HG02852 (cell line): ENCODE measurements around the gene TM4SF1.

Experiments
- ATAC-seq: cut with Tn5 transposase; IDR thresholded peaks from one replicate; pipeline ENCODE4 v1.9.1; 2021; ENCODE audit warnings: mild to moderate bottlenecking, moderate library complexity; ENCODE audit not compliant: unreplicated experiment

TM4SF1 gene

DNA sequence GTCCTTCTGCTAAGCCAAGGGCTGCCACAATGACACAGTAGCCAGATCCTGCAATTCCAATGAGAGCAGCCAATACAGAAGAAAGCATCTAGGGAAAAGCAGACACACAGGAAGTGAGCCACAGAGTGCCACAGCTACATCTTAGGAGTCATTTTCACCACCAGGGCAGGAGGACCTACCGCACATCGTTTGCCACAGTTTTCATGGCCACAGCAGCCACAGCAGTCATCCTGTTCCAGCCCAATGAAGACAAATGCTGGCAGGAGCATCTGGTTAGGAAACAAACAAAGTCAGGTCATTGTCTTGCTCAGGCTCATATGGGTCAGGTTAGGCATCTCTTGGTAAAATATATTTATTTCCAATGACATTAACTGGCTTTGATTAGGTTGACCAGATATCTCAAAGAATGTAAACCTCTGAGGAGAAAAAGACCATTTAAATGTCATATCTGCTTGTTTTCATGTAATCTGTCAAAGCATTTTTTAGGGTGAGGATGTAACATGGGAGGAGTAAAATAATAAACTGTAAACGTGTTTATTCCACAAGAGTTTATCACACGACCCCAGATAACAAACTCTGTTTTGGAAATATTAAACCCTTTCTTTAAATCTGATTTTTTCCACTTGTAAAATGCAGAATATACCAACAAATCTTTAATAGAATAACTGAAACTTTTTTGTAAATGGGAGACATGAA lies 1.8 kb downstream of the TM4SF1 start:
- no peak for ATAC-seq

DNA sequence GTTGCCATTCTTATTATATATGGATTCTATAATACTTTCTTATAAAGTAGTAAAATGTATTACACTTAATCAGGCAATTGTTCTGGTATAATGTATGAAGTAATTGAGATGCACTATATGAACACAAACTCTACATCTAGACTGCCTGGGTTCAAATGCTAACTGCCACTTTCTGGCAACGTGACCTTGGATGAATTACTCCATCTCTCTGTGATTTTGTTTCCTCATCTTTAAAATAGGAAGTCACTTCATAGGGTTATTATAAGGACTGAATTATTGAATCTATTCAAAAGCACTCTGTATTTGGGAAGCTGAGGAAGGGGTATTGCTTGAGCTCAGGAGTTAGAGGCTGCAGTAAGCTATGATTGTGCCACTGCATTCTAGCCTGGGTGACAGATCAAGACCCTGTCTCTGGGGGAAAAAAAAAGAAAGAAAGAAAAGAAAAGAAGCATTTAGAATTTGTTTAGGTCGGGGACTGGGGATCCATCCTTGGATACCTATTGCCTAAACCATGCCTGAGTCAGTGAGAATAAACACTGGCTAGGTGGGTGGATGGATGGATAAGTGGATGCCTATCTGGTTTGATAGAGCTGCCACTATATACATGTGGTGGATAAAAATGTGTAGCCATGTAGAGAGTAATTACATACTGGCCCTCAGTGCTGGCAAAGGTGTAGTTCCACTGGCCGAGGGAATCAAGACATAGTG lies 2.5 kb downstream of the TM4SF1 start:
- ATAC-seq, result no peak

DNA sequence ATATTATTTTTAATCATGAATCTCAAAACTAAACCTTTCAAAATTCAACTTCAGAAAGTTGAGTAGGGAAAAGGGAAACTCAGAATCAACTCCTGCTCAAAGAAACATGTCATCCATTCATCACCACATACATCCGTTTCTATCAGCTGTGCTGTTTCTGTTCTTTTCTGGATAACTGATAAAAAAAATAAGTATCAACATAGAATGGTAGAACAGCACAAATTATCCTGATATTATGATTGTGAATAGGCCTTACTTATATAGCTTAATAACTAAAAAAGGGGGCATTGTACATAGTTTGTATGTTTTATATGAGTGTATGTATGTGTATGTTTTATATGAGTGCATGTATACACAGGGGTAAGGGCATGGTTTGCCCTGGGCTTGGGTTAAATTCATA lies 3.1 kb downstream of the TM4SF1 start:
- no peak for ATAC-seq

DNA sequence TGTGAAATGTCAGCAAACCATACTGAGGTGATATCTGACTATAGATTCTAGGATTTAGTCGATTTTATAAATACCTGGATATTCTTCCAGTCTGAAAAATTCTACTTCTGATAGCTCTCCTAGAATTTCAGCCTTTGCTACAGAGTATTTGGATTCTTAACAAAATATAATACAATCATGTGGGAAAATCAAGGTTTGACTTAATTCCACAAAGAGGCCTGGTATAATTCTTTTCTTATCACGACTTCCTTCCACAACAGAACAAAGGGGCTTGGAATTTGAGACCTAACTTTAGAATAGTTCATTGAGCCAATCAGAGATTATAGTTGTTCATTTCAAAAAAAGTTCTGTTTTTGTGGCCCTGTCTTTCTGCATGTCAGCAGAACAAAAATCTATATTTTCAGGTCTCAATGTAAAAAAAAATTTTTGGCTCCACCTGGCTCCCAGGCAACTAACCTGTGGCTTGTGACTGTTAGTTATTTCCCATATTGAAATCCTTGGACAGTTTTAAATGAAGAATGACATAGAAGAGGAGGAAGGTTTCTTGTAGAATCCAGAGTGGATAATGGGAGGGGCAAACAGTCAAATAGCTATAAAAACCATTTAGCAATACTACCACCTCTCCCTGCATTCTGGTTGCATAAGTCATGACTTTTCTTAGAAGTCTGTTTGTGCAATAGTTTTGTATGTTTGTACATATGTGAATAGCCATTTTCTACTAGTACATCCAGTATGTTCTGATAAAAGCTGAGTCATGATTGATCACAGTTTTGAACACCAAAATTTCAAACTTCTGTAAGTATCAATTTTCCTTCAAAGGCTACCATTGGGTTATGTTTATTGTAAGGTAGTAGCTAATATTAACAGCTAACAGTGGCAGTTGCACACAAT lies 4.0 kb downstream of the TM4SF1 start:
- ATAC-seq, result no peak

DNA sequence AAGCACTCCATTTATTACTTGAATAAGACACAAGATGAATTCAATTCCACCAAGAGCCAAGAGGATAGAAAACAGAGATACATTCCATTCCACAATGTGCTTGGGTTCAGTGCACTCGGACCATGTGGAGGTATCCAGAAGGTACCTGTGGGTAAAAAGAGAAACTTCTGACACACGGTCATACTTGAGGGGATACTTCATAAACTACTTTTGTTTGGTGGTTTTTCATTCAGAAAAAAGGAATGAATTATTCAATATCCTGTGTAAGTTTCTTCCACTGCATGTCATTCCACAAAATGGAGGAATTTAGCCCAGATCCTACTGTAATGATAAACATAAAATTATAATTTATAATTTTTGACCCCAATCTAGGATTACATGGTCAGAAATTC lies 5.7 kb downstream of the TM4SF1 start:
- no peak for ATAC-seq

DNA sequence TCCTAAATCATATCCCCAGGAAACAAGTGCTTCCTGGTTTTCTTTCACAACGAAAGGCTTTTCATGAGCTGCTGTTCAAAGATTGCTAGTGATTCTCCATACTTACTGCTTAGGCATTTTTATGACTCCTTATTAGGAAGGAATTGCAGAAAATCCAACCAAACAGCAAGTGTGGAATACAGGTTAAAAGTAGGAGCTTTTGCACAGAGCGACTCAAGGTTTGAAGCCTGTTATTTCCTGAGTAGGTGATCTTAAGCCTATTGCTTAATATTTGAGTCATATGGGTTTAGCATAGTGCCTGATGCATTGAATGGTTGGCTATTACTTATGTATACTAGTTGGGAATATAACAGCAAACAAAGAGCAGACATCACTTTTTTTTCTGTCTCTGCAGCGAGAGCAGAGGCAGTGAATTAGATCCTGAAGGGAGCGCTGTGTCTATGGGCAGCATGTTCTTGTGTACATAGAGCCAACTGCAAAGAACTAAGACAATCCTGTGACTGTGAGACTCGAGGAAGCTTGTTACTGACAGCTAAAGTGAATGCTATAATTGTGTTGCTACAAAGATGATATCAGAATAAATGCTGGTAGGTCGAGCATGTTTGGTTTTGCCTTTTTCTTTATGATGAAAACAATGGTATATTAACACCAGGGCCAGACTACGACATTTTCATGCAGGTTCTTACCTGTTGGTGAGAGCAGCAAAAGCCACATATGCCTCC lies 6.3 kb downstream of the TM4SF1 start:
- no peak for ATAC-seq

DNA sequence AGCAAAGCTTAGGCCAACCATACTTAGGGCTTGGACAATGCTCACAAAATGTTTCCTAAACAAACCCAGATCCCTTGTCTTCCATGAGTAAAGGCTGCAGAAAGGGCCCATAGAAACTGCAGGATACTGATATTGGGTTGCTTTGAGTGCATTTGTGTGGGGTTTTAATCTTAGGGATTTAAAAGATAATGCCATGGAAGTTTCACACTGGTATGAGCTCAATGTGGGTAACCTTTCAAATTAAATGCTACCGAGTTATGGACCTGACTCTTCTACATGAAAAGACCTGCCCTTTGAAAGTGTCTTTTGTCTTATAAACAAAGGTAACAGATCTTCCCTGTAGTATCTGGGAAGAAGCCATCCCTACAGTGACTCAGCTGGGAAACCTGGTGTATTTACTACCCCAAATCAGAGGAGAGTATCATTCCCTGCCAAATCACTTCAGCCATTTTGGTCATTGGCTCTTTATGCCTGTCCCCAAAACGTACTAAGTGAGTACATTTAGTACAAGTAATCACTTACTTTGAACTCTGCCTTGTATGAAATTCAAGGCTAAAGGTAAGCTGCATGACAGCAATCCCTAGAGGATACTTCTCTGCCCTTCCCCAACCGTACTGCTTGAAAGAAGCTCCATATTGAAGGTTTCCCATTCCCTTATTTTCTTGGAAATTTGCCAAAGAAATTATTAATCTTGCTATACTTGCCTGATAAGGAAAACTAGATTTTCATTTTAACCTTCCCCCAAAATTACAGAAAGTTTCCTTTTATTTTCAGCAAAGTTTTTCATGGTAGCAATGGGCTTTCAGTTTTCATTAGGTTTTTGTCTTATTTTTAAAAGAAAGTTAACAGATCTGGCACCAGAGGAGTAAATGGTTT lies 7.2 kb downstream of the TM4SF1 start:
- no peak for ATAC-seq

DNA sequence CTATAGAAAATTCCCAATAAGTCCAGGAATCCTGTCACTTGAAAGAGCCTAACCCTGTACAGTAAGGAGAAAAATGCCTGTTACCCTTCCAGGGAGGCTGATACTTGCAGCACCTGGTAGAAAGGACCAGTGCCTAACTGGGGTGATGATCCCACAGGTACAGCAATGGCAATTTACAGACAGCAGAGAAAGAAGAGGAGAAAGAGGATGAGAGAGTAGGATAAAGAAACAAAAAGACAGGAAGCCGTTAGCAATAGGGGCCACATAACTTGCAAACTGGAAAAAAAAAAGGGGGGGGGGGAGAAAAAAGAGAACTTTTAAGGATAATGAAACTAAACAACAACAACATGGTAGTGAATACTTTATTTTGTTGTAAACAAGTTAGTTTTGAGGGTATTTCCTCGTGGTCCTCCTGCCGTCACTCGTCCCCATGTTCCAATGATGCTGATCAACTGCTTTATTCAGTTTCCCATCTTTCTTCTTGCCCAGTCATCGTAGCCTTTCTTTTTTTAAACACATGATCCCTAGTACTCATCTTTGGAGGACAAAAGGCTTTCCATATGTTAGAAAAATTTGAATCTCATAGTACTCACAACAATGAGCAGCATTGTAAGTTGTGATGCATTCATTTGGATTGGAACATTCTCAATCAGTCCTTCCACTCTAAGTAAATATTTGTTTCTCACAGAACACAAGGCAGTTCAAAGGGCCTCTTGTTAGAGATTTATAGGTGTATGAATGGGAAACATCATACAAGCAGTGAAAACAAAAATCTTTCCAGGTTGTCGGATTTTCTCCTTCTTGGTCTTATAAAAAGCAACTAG lies 8.6 kb downstream of the TM4SF1 start:
- ATAC-seq, result no peak

DNA sequence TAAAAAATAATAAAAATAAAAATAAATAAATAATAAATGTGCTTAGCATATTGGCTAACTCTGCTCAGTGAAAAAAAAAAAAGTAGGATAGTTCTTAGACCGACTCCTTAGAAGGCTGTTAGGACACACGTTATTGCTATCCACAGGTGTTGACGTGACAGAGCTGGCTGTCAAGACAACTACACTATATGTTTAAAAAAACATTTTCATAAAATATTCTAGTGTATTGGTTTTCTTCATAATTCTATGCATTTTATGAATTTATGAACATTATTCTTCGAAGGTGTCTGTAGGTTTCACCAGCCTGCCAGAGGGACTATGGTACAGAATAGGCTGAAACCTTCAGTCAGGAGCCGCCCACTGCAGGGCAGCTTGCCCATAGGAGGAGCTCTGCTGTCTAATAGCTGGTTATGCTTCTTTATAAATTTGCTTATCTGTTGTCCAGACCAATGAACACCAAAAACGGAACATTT lies 9.2 kb downstream of the TM4SF1 start:
- ATAC-seq, result no peak

DNA sequence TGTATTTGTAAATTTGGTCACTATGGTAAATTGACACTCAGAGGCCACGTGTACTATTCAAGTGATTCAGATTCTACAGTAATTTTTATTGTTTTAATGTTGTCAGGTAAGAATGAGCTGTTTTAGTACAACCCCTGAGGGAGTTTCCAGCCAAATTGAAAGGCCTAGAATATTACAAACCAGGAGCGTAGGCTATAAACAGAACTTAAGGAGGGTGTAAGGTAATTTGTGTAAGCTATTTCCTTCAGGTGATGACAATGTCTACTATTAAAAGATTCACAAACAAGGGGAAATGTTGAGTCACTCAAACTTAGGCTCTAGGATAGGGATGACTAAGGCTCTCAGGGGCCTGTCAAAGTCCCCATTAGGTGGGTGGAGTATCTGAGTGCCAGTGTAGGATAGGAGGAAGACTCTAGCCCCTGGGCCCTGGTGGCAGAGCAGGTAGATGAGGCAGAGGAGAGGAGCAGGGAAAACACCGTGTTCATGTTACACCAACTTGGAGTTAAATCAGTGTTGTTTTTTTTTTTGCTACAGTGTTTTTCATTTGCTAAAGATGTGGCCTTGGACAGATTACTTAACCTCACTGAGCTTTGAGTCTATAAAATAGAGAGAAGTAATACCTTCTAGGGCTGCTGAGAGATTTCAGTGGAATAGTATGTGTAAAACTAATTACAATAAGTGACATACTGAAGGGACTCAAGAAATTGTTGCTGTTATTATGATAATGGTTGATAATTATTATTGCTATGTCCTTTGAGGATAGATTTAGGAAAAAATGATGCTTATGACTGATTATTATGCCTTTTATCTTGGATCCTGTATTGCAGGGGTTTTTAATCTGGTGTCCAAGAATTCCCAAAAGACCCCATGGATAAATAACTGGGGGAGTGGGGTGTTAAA lies 10.3 kb downstream of the TM4SF1 start:
- ATAC-seq, result no peak

DNA sequence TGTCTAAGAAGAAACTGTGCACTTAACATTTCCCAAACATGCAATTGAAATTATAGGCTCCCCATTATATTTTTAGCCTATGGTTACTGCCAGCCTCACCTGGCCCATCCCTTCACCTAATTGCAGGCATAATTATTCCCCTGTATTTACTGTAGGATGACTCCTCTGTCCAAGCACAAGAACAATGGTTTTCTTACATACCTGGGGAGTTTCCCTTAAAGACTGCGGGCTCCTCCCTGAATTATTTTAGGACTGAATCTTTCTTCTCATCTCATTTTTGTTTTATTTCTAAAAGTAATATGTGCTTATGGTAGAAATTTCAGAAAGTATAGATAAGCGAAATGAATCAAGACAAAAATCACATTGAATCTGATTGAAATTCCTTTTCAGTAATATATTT lies 11.4 kb downstream of the TM4SF1 start:
- no peak for ATAC-seq

DNA sequence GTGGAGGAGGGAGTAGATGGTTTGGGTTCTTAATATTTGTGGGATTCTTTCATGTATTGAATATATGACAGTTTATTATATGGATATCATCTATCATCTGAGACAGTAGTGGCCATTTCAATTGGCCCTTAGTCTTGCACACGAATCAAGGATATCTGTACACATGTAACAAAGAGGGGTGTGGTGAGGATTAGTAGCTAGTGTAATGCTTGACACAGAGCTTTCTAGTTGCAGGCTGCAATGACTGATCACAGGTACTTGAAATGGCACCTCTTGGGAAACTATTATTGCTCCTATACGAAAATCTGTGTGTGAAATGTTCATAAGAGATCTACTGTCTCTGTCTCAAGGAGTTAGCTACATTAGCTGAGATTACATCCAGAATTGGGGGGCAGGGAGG lies 12.8 kb downstream of the TM4SF1 start:
- ATAC-seq, result no peak

DNA sequence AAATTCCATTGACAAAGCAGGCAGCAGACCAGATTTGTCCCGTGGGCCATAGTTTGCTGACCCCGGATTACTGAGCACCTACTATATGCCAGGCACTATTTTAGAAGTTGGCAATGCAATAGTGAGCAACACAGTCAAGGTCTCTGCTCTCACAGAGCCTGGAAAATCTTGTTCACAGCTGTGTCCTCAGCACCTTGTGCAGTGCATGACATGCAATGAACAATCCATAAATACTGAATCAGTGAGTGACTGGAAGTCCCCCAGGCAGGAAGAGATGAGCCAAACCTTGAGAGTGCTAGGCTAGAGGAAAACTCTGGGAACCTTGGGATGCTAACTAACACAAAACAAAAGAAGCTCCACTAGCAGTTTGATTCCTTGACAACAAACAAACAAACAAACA lies 14.4 kb downstream of the TM4SF1 start:
- ATAC-seq, result no peak

DNA sequence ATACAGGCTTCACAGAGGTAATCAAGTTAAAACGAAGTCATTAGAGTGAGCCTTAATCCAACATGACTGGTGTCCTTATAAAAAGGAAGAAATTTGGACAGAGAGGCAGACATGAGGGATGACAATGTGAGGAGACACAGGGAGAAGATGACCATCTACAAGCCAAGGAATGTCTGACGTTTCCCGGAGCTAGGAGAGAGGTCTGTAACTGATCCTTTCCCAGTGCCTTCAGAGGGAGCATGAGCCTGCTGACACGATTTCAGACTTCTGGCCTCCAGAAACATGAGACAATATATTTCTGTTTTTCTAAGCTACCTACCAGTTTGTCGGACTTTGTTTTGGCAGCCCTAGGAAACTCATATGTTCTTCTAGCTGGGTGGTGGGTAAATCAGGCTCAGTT lies 15.1 kb downstream of the TM4SF1 start:
- ATAC-seq, result no peak

DNA sequence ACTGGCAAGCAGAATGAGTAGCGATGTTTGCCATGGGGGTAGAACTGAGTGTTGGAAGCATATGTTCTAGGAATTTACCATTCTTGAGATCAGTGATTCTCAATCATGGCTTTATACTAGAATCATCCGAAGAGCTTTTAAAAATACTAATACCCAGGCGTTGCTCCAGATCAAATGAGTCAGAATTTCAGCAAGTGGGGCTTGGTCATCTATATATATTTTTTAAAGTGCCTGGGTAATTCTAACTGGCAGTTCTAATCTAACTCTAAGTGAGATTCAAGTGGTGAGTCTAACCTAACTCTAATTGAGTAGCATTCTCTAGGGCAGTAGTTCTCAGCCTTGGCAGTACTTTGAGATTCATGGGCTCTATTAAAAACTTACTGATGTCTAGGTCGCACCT lies 20.8 kb downstream of the TM4SF1 start:
- ATAC-seq, result no peak

DNA sequence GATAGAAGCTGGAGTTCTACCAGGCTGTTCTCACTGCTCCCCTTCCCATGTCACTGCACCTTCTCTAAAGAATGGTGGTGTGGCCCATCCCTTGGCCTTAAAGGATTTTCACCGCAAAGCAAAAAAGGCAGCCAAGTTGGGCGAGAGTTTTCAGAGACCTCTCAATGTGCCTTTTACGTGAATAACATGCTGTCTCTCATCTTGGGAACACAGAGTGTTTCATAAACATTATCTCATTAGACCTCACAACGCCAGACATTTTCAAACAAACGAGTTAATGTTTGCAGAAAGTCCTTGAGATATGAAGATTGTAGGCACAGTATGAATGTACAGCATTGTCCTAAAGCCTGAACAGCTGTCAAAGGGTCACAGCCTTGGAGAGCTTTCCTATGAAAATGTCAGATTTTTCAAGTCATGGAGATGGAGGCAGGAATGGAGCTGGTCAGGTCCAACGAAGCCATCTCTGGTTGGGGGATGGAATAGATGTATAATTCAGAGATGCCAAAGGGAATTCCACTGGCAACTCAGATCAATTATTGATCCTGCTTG lies 21.3 kb downstream of the TM4SF1 start:
- no peak for ATAC-seq

DNA sequence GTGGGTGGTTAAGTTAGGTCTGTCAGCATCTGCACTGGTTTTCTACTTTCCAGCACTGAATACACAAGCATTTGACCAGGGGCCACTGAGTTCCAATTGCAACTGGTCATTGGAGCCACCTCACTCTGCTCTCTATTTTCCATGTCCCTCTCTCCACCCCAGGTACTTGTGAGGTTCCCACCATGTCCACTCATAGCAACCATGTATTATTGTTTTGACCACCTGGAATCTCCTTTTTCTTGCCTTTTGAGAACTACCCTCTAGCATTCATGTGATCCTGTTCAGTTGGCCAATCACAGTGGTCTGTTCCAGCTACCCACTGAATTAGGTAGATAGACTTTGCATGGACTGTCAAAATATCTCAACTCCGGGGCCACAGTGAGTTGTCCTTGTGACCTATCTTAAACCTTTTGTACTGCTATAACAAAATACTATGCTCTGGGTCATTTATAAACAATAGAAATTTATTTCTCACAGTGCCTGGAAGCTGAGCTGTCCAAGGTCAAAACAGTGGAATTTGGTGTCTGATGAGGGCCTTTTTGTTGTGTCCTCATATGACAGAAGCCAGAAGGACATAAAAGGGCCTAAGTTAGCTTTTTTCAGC lies 23.8 kb downstream of the TM4SF1 start:
- no peak for ATAC-seq
